ENCODE measurements around the gene FAM174B. TPM values are rescaled to one million over a fixed set of nuclear protein-coding genes. Genes with fewer than 3 reads are reported as not detected.

Gene FAM174B
- total and polyA plus RNA-seq, 8 donors = 26.0 to 122 (median 64.7) TPM

GRCh38 chr15:92677999-92678398, 22.4 kb upstream of the FAM174B start:
- FAIRE-seq = no peak
- Histone ChIP-seq H3K4me1 (no peaks in the 10 kb centered on the region), H3K9me3 (no peaks in the 10 kb centered on the region), H3K36me3 (no peaks in the 10 kb centered on the region), H3K27me3 (no peaks in the 10 kb centered on the region), H3K4me3 (no peak overlapping the region), H3K27ac (no peak overlapping the region)
- WGBS, 2 donors = 77 to 79% methylated on average over 4 of the region's 4 CpGs
- no peak for DNase-seq
- peak in 2 of 4 donors; percentile 58 to 61 for ATAC-seq
- no peak for TF ChIP-seq CTCF (IDR thresholded peaks at IDR 0.05)
- intact Hi-C loops (cut with DNase I) = no loop called here

- H3K4me3 ChIP-seq = no peak overlapping the region
- H3K27ac ChIP-seq = no peak overlapping the region
- ATAC-seq (no peak), DNase-seq (no peak), FAIRE-seq (no peak)
- WGBS, 2 donors = 100% methylated on average over 2 of the region's 2 CpGs
- H3K9me3 ChIP-seq = no peaks in the 10 kb centered on the region
- no peak for TF ChIP-seq CTCF (IDR thresholded peaks at IDR 0.05)
- H3K27me3 ChIP-seq = no peaks in the 10 kb centered on the region
- H3K36me3 ChIP-seq = no peaks in the 10 kb centered on the region
- intact Hi-C loops (cut with DNase I) = no loop called here
- H3K4me1 ChIP-seq = no peaks in the 10 kb centered on the region
Measured at GRCh38 chr15:92676561-92676960, 21.0 kb upstream of the FAM174B start.

- intact Hi-C loops (cut with DNase I) = no loop called here
- H3K27ac ChIP-seq = no peak overlapping the region
- H3K27me3 ChIP-seq = no peaks in the 10 kb centered on the region
- FAIRE-seq (no peak), ATAC-seq (no peak), DNase-seq (no peak)
- H3K9me3 ChIP-seq = no peaks in the 10 kb centered on the region
- no peak for TF ChIP-seq CTCF (IDR thresholded peaks at IDR 0.05)
- 97% methylated on average over 4 of the region's 4 CpGs for WGBS, 2 donors
- no peaks in the 10 kb centered on the region for H3K4me1 ChIP-seq
- H3K36me3 ChIP-seq = no peaks in the 10 kb centered on the region
- no peak overlapping the region for H3K4me3 ChIP-seq
Measured at GRCh38 chr15:92675485-92675884, 19.9 kb upstream of the FAM174B start.

GRCh38 chr15:92674347-92674746, 18.8 kb upstream of the FAM174B start:
- TF ChIP-seq CTCF (IDR thresholded peaks at IDR 0.05) = no peak

GRCh38 chr15:92672102-92672501, 16.5 kb upstream of the FAM174B start:
- Histone ChIP-seq H3K4me3 (no peak overlapping the region), H3K4me1 (peaks cover 1 to 4% (median 4%) of the 10 kb centered on the region in 3 donors), H3K27me3 (no peaks in the 10 kb centered on the region), H3K9me3 (no peaks in the 10 kb centered on the region), H3K27ac (no peak overlapping the region), H3K36me3 (no peaks in the 10 kb centered on the region)
- TF ChIP-seq CTCF (IDR thresholded peaks at IDR 0.05) = no peak
- DNase-seq (no peak), FAIRE-seq (no peak), ATAC-seq (no peak)
- WGBS, 2 donors = 79 to 80% methylated on average over 6 of the region's 6 CpGs
- intact Hi-C loops (cut with DNase I) = no loop called here

More at GRCh38 chr15:92674347-92674746, 18.8 kb upstream of the FAM174B start:
- Histone ChIP-seq H3K4me3 (no peak overlapping the region), H3K4me1 (no peaks in the 10 kb centered on the region), H3K36me3 (no peaks in the 10 kb centered on the region), H3K27me3 (no peaks in the 10 kb centered on the region), H3K9me3 (no peaks in the 10 kb centered on the region), H3K27ac (no peak overlapping the region)
- intact Hi-C loops (cut with DNase I) = no loop called here
- no peak for ATAC-seq
- no peak for FAIRE-seq
- no peak for DNase-seq
- 94 to 98% methylated on average over 6 of the region's 6 CpGs for WGBS, 2 donors
